ENCODE measurements around the gene POTEF. TPM values are rescaled to one million over a fixed set of nuclear protein-coding genes. Genes with fewer than 3 reads are reported as not detected.
"Not testable (repeated sequence)": the region's sequence is repeated elsewhere in the genome, so short reads cannot be mapped to it uniquely, and the experiment has no call there.

Gene POTEF
- total and polyA plus RNA-seq, 8 donors: 0.02 to 0.06 (median 0.04) TPM; not detected in 5

DNA sequence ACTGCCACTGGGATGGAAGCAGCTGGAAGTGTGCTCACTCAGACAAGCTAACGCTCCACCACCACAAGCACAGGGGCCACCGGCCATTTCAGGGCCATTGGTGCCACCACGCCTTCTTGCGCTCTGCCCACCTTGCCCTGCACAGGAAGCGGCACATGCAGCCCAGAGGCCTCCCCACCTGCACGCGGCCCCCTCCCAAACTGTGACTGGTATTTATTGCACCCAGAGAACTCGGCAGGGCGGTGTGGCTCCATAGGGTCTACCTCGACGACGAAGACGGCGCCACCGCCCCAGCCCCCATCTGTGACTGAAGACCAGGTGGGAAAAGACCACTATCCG, 90.8 kb downstream of the POTEF start:
- H3K27ac ChIP-seq; ATAC-seq; intact Hi-C loops (cut with DNase I); H3K4me3 ChIP-seq; FAIRE-seq; H3K27me3 ChIP-seq; H3K9me3 ChIP-seq; H3K36me3 ChIP-seq; H3K4me1 ChIP-seq: not testable (repeated sequence)
- WGBS, 2 donors: 77 to 83% methylated on average over 15 to 16 of the region's 16 CpGs
- DNase-seq: peak in 1 of 6 donors; percentile 13

DNA sequence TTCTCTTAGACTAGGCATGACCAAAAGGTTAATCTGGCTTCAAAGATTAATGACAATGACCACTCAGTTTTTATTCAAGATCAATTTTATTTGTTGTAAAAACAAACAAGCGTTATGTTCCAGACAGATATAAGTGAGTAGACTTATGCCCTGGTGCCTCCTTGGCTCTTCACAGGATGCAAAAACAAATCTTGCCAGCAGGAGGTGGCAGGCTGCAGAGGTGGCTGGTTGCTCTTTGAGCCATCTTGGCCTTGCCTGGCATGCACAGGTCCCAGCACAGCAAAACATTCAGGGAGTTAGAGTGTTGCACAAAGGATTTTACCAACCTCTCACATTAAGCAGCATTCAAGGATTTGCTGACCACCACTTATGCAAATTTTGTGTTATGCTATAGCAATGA, 103.1 kb downstream of the POTEF start:
- ATAC-seq; H3K27me3 ChIP-seq; H3K36me3 ChIP-seq; H3K4me3 ChIP-seq; H3K9me3 ChIP-seq; H3K27ac ChIP-seq; intact Hi-C loops (cut with DNase I); FAIRE-seq; H3K4me1 ChIP-seq: not testable (repeated sequence)
- 52 to 67% methylated on average over 1 of the region's 1 CpG for WGBS, 2 donors
- DNase-seq: peak in 1 of 6 donors; percentile 18

Other genes starting within 250 kb of the POTEF start
- under 1 TPM in 1 of 6 donors, not detected in 5; 0.09 TPM for gene RAB6C, start 149.6 kb downstream of the POTEF start, total RNA-seq
- gene RAB6C, start 149.6 kb downstream of the POTEF start, polyA plus RNA-seq: under 1 TPM in 1 of 2 donors, not detected in 1; 0.12 TPM
- 1 to 10 TPM in 1 of 6 donors, under 1 TPM in 5; 0.34 to 1.2 (median 0.46) TPM for gene CCDC74B, start 15.9 kb upstream of the POTEF start, total RNA-seq
- gene CCDC74B, start 15.9 kb upstream of the POTEF start, polyA plus RNA-seq: 1 to 10 TPM; 2.4 to 6.3 TPM
- gene SMPD4, start 52.4 kb upstream of the POTEF start, total RNA-seq: 10 to 100 TPM; 13.4 to 29.6 (median 19.0) TPM
- 10 to 100 TPM; 43.2 to 58.0 TPM for gene SMPD4, start 52.4 kb upstream of the POTEF start, polyA plus RNA-seq
- gene MZT2B, start 53.0 kb upstream of the POTEF start, total RNA-seq: 100 to 1,000 TPM; 126 to 194 (median 170) TPM
- 100 to 1,000 TPM; 181 to 279 TPM for gene MZT2B, start 53.0 kb upstream of the POTEF start, polyA plus RNA-seq
- gene TUBA3E, start 69.2 kb upstream of the POTEF start, total RNA-seq: not detected
- under 1 TPM in 1 of 2 donors, not detected in 1; 0.11 TPM for gene TUBA3E, start 69.2 kb upstream of the POTEF start, polyA plus RNA-seq
- gene IMP4, start 213.7 kb upstream of the POTEF start, total RNA-seq: 10 to 100 TPM; 46.8 to 75.7 (median 54.7) TPM
- gene IMP4, start 213.7 kb upstream of the POTEF start, polyA plus RNA-seq: 10 to 100 TPM; 83.6 to 84.7 TPM
- 10 to 100 TPM; 37.0 to 60.8 (median 40.9) TPM for gene PTPN18, start 226.8 kb upstream of the POTEF start, total RNA-seq
- gene PTPN18, start 226.8 kb upstream of the POTEF start, polyA plus RNA-seq: 10 to 100 TPM; 65.7 to 87.0 TPM